BE2C (cell line): ENCODE measurements around the gene TMEM129.

Source experiments
- DNase-seq: peaks from one replicate; pipeline ENCODE4 v3.0.0-alpha.2; 2020
- H3K27me3 ChIP-seq: fragments of 250-450 bp; sonication (Bioruptor Pico); 2 replicates; pipeline ENCODE4 v1.5.1; 2020; ENCODE audit warnings: mild to moderate bottlenecking
- H3K36me3 ChIP-seq: fragments of 250-450 bp; sonication (Bioruptor Pico); 2 replicates; pipeline ENCODE4 v1.5.1; 2020; ENCODE audit warnings: mild to moderate bottlenecking
- H3K4me1 ChIP-seq: fragments of 250-450 bp; sonication (Bioruptor Pico); 2 replicates; pipeline ENCODE4 v1.5.1; 2020
- H3K4me3 ChIP-seq: 2 replicates; pipeline ENCODE4 v1.5.1; 2011; ENCODE audit warnings: low read depth, low read length
- H3K9me3 ChIP-seq: fragments of 250-450 bp; sonication (Bioruptor Pico); 2 replicates; pipeline ENCODE4 v1.5.1; 2020
- CTCF ChIP-seq: IDR thresholded peaks from 2 replicates; pipeline ENCODE4 v1.5.1; 2012; ENCODE audit warnings: mild to moderate bottlenecking, low read depth, low read length

TMEM129 gene

GRCh38 chr4:1759818-1760223 is 38.7 kb upstream of the TMEM129 start:
- Histone ChIP-seq H3K4me1 (no peaks in the 10 kb centered on the region), H3K27me3 (no peaks in the 10 kb centered on the region), H3K4me3 (no peak overlapping the region), H3K36me3 (no peaks in the 10 kb centered on the region), H3K9me3 (no peaks in the 10 kb centered on the region)
- DNase-seq = no peak
- TF ChIP-seq CTCF = no peak

GRCh38 chr4:1759170-1759817 is 38.2 kb upstream of the TMEM129 start:
- no peak for TF ChIP-seq CTCF
- Histone ChIP-seq H3K4me3 (no peak overlapping the region), H3K36me3 (no peaks in the 10 kb centered on the region), H3K9me3 (no peaks in the 10 kb centered on the region), H3K27me3 (no peaks in the 10 kb centered on the region), H3K4me1 (no peaks in the 10 kb centered on the region; the same call in 1 of the 2 replicates)
- DNase-seq = no peak

GRCh38 chr4:1758306-1759121 is 37.4 kb upstream of the TMEM129 start:
- H3K36me3 ChIP-seq = no peaks in the 10 kb centered on the region
- H3K9me3 ChIP-seq = no peaks in the 10 kb centered on the region
- no peak overlapping the region for H3K4me3 ChIP-seq
- H3K4me1 ChIP-seq = peaks cover 6% of the 10 kb centered on the region
- no peak for TF ChIP-seq CTCF
- DNase-seq = no peak
- no peaks in the 10 kb centered on the region for H3K27me3 ChIP-seq

- DNase-seq = no peak
- H3K9me3 ChIP-seq = no peaks in the 10 kb centered on the region
- no peaks in the 10 kb centered on the region for H3K36me3 ChIP-seq
- peaks cover 6% of the 10 kb centered on the region for H3K4me1 ChIP-seq
- H3K4me3 ChIP-seq = no peak overlapping the region
- no peaks in the 10 kb centered on the region for H3K27me3 ChIP-seq
- TF ChIP-seq CTCF = no peak
These were observed 36.7 kb upstream of the TMEM129 start for GRCh38 chr4:1757836-1758235.

DNA sequence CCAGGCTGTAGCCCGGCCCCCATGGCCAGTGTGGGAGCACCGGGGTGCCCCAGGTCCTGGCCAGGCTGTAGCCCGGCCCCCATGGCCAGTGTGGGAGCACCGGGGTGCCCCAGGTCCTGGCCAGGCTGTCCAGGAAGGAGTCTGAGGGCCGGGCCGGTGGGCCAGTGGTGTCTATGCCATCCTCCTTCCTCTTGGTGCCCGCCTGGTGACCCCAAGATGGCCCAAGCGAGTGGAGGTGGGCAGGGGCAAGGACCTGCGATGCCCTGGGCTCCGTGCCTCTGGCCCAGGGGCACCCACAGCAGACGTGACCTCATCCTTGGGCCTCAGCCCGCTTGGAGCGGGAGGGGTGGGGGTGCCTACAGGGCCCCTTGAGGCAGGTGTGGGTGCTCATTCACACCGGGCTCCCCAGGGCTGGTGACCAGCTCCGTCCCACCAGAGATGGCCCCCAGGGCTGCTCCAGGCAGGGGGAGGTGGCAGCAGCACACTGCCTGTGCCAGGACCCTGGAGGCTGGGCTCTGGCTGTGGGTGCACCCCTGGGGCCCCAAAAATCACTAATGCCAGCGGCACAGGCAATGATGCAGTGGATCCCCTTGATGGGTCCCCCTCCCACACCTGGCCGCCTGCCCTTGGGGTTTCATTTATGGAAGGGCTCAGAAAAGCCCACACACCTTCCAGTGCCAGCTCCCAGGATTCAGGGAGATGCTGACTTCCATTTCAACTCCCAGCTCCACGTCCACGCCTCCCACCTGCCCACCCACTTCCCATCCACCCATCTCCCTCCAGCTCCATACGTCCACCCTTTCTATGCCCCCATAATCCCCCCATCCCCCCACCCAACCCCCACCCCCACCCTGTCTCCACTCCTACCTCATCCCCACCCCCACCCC is 36.0 kb upstream of the TMEM129 start:
- no peaks in the 10 kb centered on the region for H3K9me3 ChIP-seq
- H3K4me3 ChIP-seq = no peak overlapping the region
- DNase-seq = no peak
- no peak for TF ChIP-seq CTCF
- H3K27me3 ChIP-seq = no peaks in the 10 kb centered on the region
- no peaks in the 10 kb centered on the region for H3K36me3 ChIP-seq
- peaks cover 6% of the 10 kb centered on the region for H3K4me1 ChIP-seq
